GM18505 (cell line): Measurements from ENCODE around the gene CCDC175.

ENCODE experiments used
- ATAC-seq: cut with Tn5 transposase; IDR thresholded peaks from one replicate; pipeline ENCODE4 v1.9.1; 2021; ENCODE audit not compliant: unreplicated experiment
- POLR2A ChIP-seq: IDR thresholded peaks from 4 replicates; pipeline ENCODE4 v1.6.1; 2011; ENCODE audit warnings: borderline replicate concordance; ENCODE audit not compliant: insufficient read depth, insufficient read length; ENCODE audit errors: extremely low read depth

The CCDC175 gene

DNA sequence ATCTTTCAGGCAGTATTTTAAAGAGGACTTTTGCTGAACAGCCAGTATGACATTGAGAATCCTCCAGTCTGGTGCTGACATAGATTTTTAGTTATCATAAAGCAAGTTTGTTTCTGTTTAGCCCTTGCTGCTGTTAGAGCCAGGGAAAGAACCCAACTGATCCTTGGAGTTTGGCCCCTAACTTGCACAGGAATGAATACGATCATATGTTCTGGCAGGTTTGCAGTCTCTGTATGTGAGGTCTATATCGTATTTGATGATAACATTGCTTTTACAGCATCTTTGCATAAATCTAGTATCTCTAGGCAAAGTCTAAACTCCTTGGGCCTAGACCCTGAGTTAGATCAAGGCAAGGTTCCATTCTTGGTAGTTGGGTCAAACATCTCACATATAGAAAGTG, 4.3 kb upstream of the CCDC175 start:
- ATAC-seq = no peak
- TF ChIP-seq POLR2A = no peak

DNA sequence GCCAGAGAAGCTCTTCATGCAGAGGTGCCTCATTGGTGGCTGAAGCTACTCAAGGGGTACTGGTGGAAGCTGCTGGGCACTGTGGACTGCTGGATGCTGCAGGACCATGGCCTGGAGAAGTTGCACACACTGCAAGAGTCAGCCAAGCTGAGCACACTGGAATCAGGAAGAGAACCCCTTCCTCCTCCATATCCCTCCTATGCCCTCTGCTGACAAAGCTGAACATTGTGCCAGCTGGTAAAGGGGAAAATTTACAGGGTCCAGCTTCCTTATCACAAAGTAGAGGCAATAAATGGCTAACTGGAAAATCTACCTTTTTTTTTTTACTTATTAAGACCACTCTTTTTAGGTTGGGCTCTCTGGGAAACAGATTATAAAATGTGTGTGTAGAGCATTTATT, 6.5 kb downstream of the CCDC175 start:
- ATAC-seq = no peak

DNA sequence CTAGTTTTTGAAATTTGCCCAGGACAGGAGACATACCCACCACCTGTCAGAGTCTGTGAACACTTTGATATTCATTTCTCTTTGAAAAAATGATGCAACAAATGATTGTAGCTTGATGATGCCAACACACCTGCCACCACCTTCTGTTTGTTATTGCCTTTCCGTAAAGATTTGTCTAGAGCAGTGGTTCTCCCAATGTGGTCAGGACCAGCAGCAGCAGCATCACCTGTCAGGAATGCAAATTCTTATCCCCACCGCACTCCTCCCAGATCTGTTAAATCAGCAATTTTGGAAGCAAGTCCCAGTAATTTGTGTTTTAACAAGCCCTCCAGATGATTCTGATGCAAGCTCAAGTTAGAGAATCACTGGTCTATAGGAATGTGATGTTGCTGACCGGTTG, 9.9 kb downstream of the CCDC175 start:
- no peak for TF ChIP-seq POLR2A
- no peak for ATAC-seq

More for the DNA sequence above, 6.5 kb downstream of the CCDC175 start:
- no peak for TF ChIP-seq POLR2A

DNA sequence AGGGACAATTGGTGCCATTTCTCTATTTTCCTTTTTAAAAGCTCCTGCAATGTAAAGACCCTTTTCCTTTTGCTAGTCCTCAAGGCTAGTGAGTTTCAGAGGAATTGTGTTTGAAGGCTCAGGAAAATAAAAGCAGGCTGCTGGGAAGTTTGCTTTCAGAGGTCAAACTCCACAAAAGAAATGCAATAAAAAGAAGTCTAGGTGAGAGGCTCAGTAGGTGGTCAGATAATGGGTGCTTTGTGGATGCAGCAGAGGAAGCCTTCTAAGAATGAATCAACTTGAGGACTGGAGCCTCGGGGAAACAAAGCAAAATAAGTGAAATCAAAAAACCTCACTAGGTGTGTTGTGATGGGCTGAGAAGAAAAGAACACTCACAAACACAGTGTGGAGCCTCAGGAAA, 10.3 kb downstream of the CCDC175 start:
- TF ChIP-seq POLR2A = no peak
- ATAC-seq = no peak

DNA sequence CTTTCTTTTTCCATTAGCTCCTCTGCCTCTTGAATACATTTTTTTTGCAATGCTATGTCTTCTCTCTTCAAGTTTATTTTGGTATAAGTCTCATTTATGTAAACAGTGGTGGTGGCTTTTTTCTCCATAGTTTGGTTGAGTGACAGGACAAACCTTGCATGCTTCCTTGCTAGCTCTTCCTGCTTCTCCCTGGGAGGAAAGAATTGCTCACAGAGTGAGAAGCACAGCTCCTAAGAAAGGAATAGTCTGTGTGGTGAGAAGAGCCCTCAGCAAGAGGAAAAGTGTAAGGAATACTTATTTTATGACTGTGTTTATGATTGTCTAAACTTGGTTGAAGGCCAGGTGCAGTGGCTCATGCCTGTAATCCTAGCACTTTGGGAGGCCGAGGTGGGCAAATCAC, 11.5 kb downstream of the CCDC175 start:
- no peak for TF ChIP-seq POLR2A
- no peak for ATAC-seq

DNA sequence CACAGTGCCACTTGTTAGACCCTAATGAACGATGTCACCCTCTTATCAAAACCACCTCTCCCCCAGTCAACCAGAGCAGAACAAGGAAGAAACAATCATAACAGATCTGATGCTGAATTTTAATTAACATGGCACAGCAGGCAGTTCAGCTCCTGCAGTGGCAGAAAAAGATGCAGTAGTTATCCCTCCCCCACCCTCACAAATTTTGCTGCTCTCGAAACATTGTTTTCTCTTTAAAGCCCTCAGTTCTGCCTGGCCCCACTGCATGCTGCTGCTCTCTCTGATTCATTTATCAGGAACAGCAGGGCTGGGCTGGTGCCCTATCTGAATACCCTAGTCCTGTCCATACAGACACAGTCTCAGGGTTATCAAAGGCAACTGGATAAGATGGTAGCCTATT, 12.2 kb downstream of the CCDC175 start:
- no peak for TF ChIP-seq POLR2A
- no peak for ATAC-seq

DNA sequence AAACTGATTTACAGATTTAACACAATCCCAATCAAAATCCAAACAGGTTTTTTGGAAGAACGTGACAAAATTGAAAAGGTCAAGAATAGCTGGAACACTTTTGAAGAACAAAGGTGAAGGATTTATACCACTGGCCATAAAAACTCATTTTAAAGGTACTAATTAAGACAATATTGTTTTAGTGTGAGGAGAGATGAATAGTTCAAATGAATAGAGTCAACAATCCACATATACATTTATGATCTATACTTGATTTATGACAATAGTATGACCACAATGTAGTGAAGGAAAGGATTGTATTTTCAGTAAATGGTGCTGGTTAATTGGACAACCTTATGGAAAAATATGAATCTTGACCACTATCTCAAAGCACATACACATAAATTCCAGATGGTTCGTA, 29.3 kb downstream of the CCDC175 start:
- no peak for TF ChIP-seq POLR2A
- no peak for ATAC-seq

DNA sequence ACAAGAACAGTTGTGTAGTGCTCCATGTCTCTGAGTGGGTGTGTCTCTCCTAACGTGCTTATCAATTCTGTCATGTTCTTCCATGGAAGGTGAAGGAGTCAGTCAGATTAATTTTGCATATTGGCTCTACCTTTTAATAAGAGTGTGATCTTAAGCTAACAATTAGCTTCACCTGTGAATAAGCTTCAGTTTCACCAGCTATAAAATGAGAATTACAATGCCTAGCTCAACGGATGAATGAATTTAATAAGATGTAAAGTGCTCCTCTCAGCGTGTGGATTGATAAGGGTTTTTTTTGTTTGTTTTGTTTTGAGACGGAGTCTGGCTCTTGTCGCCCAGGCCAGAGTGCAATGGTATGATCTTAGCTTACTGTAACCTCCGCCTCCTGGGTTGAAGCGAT, 32.7 kb downstream of the CCDC175 start:
- no peak for ATAC-seq
- no peak for TF ChIP-seq POLR2A

DNA sequence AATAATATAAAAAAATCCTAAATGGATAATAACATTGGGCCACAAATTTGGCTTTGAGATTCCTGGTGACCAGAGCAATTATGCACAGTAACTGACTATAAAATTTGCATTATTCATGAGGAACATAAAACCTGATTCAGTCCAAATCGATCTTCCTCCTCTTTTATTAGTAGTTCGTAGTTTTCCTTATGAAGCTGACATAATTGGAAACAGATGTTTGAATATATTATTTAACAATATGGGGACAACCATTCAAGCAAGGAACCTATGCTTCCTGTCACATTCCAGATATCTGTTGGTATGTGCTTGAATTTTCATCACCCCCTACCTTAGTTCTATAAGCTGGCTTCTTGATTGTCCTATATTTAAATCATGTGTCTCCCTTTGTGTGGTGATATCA, 34.9 kb downstream of the CCDC175 start:
- no peak for TF ChIP-seq POLR2A

DNA sequence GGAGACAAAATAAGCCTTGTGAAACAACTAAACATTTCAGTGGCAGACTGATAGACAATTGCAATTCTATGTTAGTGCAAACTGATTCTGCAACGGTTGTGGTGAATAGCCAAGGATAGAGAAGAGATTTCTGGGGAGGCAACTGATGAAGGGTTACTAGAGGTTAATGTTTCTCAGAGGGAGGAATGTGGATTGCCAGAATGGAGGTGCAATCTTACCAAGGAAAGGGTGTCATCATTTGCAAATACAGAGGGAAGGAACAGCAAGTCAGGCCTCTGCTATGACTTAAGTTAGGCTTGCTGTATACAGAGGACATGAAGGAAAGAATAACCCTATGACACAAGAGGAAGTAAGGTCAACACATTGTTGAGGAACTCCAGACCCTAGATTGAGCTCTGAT, 35.8 kb downstream of the CCDC175 start:
- no peak for ATAC-seq
- TF ChIP-seq POLR2A = no peak

More for the DNA sequence above, 34.9 kb downstream of the CCDC175 start:
- ATAC-seq = no peak

DNA sequence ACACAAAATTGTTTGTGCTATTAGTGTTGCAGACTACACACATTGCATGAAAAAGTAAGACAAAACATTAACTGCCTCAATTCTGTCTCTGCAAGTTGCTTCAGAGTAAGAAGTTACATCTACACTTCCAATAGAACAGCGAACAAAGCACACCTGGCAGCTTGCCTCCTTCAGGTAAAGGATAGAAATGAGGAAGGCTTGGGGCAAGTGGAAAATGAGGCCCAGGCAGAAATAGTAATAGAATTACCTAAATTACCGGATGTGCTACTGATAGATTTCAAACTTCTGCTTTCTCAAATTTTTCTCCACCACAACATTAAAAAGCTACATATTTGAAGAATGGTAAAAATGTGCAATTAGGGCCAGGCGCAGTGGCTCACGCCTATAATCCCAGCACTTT, 37.7 kb downstream of the CCDC175 start:
- TF ChIP-seq POLR2A = no peak
- no peak for ATAC-seq

DNA sequence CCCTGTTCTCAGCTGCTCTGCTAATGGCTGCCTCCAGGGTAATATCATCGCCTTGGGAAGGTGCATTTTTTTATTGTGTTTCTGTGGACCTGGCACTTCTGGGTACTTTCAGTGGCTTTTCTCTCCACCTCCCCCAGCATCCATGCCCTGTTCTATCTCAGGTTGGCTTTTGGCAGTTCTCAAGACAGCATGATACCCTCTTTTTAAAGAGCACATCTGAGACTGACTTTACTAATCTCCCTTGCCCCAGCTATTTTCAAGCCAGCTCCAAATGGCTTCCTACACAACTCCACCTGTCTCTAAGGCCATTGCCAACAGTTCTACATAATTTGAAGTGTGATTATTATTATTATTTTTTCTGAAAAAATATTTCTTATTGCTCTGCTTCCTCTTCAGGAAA, 39.1 kb downstream of the CCDC175 start:
- no peak for TF ChIP-seq POLR2A
- ATAC-seq = no peak

DNA sequence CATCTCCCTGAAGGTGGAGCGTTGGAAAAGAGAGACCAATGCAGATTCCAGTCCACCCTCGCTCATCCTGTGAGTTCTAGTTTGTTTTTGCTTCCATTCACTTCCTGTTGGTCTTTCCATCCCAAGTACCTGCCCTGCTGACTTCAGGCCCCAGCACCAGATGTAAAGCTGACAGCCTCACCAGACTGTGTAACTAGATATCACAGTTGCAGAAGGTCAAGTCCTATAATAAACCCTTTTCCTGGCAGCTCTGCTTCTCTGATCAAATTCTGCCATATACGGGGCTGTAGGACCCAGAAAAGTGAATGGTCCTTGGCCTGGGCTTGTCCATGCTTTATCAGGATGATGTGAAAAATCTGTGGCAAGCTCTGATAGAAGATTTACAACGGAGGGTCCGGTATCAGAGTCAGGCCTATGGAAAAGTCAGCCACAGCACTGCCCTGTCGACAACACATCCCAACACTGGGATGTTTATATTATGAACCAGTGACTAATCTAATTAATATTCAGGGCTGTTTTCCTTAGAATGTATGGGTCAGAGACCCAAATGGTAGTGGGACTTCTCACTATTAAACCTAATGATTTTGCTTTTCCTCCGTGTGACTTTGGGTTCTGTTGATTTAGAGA, 42.1 kb downstream of the CCDC175 start:
- ATAC-seq = no peak
- no peak for TF ChIP-seq POLR2A

DNA sequence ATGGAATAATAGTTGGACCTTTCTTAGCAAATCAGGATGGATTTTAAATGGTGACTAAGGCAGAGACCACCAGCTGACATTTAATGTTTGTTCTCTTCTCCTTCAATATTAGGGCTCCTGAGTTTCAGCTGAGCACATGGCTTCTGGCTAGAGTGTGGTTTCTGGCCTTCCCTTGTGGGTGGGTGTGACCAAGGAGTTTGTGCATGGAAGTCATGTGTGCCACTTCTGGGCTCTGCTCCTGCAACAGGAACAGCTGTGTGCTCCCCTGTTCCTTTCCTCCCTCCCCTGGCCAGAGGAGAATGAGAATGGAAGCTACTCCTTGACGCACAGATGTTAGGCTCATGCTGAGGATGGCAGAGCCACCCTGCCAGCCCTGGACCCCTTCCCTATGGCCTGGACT, 44.2 kb downstream of the CCDC175 start:
- TF ChIP-seq POLR2A = no peak
- ATAC-seq = no peak

DNA sequence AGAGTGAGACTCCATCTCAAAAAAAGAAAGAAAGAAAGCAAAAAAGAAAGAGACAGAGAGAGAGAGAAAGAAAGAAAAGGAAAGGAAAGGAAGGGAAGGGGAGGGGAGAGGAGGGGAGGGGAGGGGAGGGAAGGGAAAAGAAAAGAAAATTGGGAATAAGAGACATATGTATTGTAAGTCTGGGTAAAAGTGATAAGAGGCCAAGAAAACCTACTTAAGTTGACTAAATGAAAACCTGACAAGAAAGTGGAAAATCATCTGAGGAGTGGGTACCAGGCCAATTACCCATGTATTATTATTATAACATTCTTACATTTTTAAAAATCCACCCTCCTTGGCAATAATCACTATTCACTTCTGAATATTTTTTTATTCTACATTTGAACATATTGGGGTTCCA, 46.3 kb downstream of the CCDC175 start:
- no peak for TF ChIP-seq POLR2A
- ATAC-seq = no peak

DNA sequence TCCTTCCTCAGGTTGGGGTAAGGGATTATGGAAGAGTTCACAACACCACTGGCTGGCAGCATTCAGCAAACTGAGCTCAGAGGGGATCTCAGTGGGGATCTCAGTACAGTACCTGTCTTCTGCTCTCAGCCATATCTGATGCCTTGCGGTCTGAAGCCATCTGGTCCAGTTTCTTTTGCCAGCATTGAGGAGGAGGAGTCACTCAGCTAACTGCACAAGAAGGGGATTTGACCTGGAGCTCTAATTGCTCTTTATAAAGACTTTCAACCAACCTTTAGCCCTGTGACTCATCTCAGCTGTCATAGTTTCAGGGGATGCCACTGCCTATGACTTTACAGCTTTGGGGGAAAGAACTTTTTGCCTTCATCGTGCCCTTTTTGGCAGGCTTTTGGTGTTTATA, 47.4 kb downstream of the CCDC175 start:
- no peak for ATAC-seq
- no peak for TF ChIP-seq POLR2A

DNA sequence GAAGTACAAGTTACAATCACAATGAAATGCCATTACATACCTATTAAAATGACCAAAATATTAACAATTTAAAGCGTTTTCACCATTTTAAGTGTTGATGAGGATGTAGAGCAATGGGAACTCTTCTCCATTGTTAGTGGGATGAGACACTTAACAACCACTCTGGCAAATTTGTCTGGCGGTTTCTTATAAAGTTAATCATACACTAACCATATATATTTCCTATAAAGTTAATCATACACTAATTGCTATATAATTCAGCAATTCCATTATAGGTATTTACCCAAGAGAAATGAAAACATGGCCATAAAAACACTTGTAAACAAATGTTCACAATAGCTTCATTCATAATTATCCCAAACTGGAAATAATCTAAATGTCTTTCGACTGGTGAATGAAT, 56.4 kb downstream of the CCDC175 start:
- ATAC-seq = no peak
- TF ChIP-seq POLR2A = no peak
